Measurements from ENCODE around the gene TNKS1BP1. TPM values are rescaled to one million over a fixed set of nuclear protein-coding genes. Genes with fewer than 3 reads are reported as not detected.
"Not testable (repeated sequence)": the region's sequence is repeated elsewhere in the genome, so short reads cannot be mapped to it uniquely, and the experiment has no call there.

TNKS1BP1 gene
- polyA plus RNA-seq, 1 experiment: 73.7 TPM

DNA sequence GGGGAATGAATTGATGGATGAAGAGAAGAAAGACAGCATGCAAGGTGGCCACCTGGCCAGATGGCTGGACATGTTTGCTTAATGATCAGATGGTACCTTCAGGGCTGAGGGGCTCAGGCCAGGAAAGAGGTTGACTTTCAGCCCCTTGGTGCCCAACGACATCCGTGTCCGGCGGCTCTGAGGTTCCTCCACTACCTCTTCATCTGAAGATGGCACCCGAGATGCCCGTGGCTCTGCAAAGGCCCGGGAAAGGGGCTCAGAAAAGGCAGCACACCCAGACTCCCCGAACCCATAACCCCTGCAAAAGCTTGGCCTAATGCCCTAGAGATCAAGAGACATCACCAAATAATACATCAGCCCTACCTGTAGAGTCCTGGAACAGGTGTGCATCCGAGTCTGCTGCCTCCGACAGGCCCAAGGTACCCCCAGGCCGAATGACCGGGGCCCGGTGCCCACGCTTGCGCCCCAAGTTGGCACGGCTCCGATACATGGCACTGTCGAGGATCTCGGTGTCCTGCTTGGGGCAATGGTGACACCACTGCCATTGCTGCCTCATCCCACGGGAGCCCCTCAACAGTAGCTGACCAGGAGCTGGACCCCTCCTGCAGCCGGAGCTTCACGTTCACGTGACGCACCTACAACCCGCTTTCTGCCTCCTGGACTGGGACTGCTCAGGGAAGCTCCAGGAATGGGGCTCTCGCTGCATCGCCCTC, 22.9 kb downstream of the TNKS1BP1 start:
- ChIA-PET POLR2A (no interaction called here), CTCF (interaction anchor here (0.7 kb wide), 1 partner anchor 9 kb away, joined by 3 read pairs; no protein-coding TSS in a partner anchor)
- TF ChIP-seq, protein P1, sequence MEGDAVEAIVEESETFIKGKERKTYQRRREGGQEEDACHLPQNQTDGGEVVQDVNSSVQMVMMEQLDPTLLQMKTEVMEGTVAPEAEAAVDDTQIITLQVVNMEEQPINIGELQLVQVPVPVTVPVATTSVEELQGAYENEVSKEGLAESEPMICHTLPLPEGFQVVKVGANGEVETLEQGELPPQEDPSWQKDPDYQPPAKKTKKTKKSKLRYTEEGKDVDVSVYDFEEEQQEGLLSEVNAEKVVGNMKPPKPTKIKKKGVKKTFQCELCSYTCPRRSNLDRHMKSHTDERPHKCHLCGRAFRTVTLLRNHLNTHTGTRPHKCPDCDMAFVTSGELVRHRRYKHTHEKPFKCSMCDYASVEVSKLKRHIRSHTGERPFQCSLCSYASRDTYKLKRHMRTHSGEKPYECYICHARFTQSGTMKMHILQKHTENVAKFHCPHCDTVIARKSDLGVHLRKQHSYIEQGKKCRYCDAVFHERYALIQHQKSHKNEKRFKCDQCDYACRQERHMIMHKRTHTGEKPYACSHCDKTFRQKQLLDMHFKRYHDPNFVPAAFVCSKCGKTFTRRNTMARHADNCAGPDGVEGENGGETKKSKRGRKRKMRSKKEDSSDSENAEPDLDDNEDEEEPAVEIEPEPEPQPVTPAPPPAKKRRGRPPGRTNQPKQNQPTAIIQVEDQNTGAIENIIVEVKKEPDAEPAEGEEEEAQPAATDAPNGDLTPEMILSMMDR (IDR thresholded peaks at IDR 0.05; ENCODE audit: insufficient read depth, low read depth, low read length): no peak
- no peak overlapping the region for H3K4me3 ChIP-seq (ENCODE audit: low read depth, low read length)
- no peaks in the 10 kb centered on the region for H3K27me3 ChIP-seq (ENCODE audit: control insufficient read depth, insufficient read depth, low read length)
- peaks cover 57% of the 10 kb centered on the region for H3K36me3 ChIP-seq (ENCODE audit: control insufficient read depth, insufficient read depth, low read length)
- DNase-seq (ENCODE audit: low read depth): no peak

DNA sequence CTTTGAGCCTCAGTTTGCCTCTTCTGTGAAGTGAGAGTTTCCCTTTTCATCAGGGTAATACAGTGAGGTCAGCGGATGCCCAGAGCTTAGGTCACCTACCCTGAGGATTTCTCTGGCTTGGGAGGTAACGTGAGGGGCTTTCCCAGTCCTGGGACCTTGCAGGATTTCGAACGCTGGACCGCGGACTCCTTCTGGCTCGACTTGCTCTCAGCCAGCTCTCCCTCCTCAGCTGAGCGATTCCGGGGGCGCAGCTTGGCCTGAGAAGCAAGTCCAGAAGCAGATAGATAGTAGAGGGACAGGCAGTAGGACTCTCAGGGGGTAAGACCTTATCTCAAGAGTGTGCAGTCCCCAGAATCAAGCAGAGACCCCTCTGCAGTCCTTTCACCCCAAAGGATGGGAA, 24.0 kb downstream of the TNKS1BP1 start:
- Histone ChIP-seq H3K36me3 (ENCODE audit: control insufficient read depth, insufficient read depth, low read length) (peaks cover 55% of the 10 kb centered on the region), H3K4me3 (ENCODE audit: low read depth, low read length) (no peak overlapping the region), H3K27me3 (ENCODE audit: control insufficient read depth, insufficient read depth, low read length) (no peaks in the 10 kb centered on the region)
- TF ChIP-seq, protein P1 (IDR thresholded peaks at IDR 0.05; ENCODE audit: insufficient read depth, low read depth, low read length): no peak
- ChIA-PET CTCF (no interaction called here), POLR2A (no interaction called here)
- no peak for DNase-seq (ENCODE audit: low read depth)

DNA sequence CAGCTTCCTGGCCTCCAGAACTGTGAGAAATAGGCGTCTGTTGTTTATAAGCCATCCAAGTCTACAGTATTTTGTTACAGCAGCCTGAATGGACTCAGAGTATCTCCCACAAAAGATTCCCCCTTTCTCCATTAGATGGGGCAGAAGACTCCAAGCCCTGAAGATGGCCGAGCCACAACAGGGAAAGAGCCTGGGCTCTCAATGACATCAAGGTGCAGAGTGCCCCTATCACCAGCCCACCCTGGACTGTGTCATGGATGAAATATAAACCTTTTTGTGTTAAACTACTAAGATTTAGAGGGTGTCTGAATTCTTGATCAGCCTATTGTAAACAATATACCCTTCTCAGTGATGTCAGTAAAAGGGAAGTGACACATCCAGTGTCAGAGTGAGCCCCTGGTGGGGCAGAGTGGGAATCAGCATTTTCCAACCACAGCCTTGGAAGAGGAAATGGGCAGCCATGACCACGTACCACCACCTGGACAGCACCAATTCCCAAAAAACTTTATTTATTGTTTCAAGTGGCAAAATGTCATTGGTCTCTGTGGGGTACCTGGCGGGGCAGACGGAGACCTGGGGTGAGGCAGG, 25.5 kb downstream of the TNKS1BP1 start:
- TF ChIP-seq, protein P1 (IDR thresholded peaks at IDR 0.05; ENCODE audit: insufficient read depth, low read depth, low read length): no peak
- Histone ChIP-seq H3K27me3 (ENCODE audit: control insufficient read depth, insufficient read depth, low read length) (no peaks in the 10 kb centered on the region), H3K36me3 (ENCODE audit: control insufficient read depth, insufficient read depth, low read length) (peaks cover 51% of the 10 kb centered on the region), H3K4me3 (ENCODE audit: low read depth, low read length) (no peak overlapping the region)
- ChIA-PET CTCF (no interaction called here), POLR2A (no interaction called here)
- DNase-seq (ENCODE audit: low read depth): no peak

DNA sequence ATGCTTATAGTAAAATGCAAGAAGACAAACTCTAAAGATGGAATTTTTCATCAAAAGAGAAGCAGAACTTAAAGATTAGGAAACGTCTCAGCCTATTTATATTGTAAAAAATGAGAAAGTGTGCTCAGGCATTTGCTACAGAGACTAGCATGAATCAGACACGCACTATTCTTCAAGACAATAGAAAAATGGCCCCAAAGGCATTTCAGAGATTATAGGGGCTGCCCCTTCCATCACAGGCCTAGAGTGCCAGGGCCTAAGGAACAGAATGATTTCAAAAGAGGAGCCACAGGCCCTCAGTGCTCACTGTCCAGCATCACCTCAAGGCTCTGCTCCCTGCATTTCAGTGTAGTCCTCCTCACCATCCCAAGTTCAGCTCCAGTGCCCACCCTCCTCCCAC, 27.5 kb downstream of the TNKS1BP1 start:
- no peak overlapping the region for H3K4me3 ChIP-seq (ENCODE audit: low read depth, low read length)
- CTCF ChIA-PET: no interaction called here
- POLR2A ChIA-PET: no interaction called here
- peaks cover 33% of the 10 kb centered on the region for H3K36me3 ChIP-seq (ENCODE audit: control insufficient read depth, insufficient read depth, low read length)
- TF ChIP-seq, protein P1 (IDR thresholded peaks at IDR 0.05; ENCODE audit: insufficient read depth, low read depth, low read length): no peak
- no peak for DNase-seq (ENCODE audit: low read depth)
- no peaks in the 10 kb centered on the region for H3K27me3 ChIP-seq (ENCODE audit: control insufficient read depth, insufficient read depth, low read length)

DNA sequence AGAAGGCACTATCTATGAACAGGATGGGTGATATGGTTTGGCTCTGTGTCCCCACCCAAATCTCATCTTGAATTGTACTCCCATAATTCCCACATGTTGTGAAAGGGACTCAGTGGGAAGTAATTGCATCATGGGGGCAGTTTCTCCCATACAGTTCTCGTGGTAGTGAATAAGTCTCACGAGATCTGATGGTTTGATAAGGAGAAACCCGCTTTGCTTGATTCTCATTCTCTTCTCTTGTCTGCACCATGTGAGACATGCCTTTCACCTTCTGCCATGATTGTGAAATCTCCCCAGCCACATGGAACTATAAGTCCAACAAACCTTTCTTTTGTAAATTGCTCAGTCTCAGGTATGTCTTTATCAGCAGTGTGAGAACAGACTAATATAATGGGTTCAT, 28.5 kb downstream of the TNKS1BP1 start:
- POLR2A ChIA-PET; DNase-seq (ENCODE audit: low read depth); H3K4me3 ChIP-seq (ENCODE audit: low read depth, low read length); H3K27me3 ChIP-seq (ENCODE audit: control insufficient read depth, insufficient read depth, low read length): not testable (repeated sequence)
- H3K36me3 ChIP-seq (ENCODE audit: control insufficient read depth, insufficient read depth, low read length): peaks cover 25% of the 10 kb centered on the region
- CTCF ChIA-PET: interaction anchor here (1.9 kb wide), 1 partner anchor 18 kb away, joined by 5 read pairs; no protein-coding TSS in a partner anchor
